Brain microvascular endothelial cell (primary cell): Measurements from ENCODE around the gene BNIP3.

Experiments
- DNase-seq: peaks from one replicate; pipeline ENCODE4 v3.0.0-alpha.2; 2020
- H3K27ac ChIP-seq: fragments of 250-450 bp; sonication (Bioruptor Pico); 2 replicates; pipeline ENCODE4 v1.5.1; 2020; ENCODE audit warnings: mild to moderate bottlenecking, moderate library complexity
- H3K27me3 ChIP-seq: fragments of 250-450 bp; sonication (Bioruptor Pico); replicated peaks from 2 replicates; pipeline ENCODE4 v1.5.1; 2020; ENCODE audit warnings: mild to moderate bottlenecking
- H3K36me3 ChIP-seq: fragments of 250-450 bp; sonication (Bioruptor Pico); replicated peaks from 2 replicates; pipeline ENCODE4 v1.5.1; 2020; ENCODE audit warnings: mild to moderate bottlenecking
- H3K4me3 ChIP-seq: 2 replicates; pipeline ENCODE4 v1.5.1; 2011; ENCODE audit warnings: low read depth, mild to moderate bottlenecking, control low read depth, low read length, moderate library complexity
- CTCF ChIP-seq: IDR thresholded peaks from 2 replicates; pipeline ENCODE4 v1.5.1; 2011; ENCODE audit warnings: low read depth, mild to moderate bottlenecking, moderate library complexity, low read length, control low read depth, inconsistent platforms; ENCODE audit errors: missing control alignments
- in situ Hi-C: cut with HindIII; loops from 2 replicates; pipeline ENCODE4 v1.10.0; 2017; ENCODE audit warnings: low sequenced_read_pairs, low pct_ligation_motif_present

Gene BNIP3

GRCh38 chr10:131937836-131938235, 43.9 kb downstream of the BNIP3 start:
- in situ Hi-C loops, result no loop called here
- Histone ChIP-seq H3K4me3 (no peak overlapping the region), H3K27ac (no peak overlapping the region), H3K27me3 (no peaks in the 10 kb centered on the region), H3K36me3 (peaks cover 19% of the 10 kb centered on the region)
- TF ChIP-seq CTCF, result no peak
- no peak for DNase-seq

- Histone ChIP-seq H3K27ac (no peak overlapping the region), H3K27me3 (no peaks in the 10 kb centered on the region), H3K4me3 (no peak overlapping the region), H3K36me3 (peaks cover 19% of the 10 kb centered on the region)
- in situ Hi-C loops, result no loop called here
- DNase-seq, result no peak
- no peak for TF ChIP-seq CTCF
These were observed 45.0 kb downstream of the BNIP3 start for GRCh38 chr10:131936736-131937135.

- Histone ChIP-seq H3K27ac (no peak overlapping the region), H3K36me3 (peaks cover 19% of the 10 kb centered on the region), H3K4me3 (no peak overlapping the region), H3K27me3 (no peaks in the 10 kb centered on the region)
- in situ Hi-C loops, result no loop called here
- DNase-seq, result no peak
- TF ChIP-seq CTCF, result no peak
These were observed 45.4 kb downstream of the BNIP3 start for GRCh38 chr10:131936294-131936693.

GRCh38 chr10:131935260-131935659, 46.5 kb downstream of the BNIP3 start:
- Histone ChIP-seq H3K36me3 (peaks cover 14% of the 10 kb centered on the region), H3K27ac (no peak overlapping the region), H3K4me3 (no peak overlapping the region), H3K27me3 (no peaks in the 10 kb centered on the region)
- DNase-seq, result no peak
- no peak for TF ChIP-seq CTCF
- in situ Hi-C loops, result no loop called here

- TF ChIP-seq CTCF, result no peak
- H3K27ac ChIP-seq, result no peak overlapping the region
- in situ Hi-C loops, result no loop called here
- DNase-seq, result no peak
- H3K27me3 ChIP-seq, result no peaks in the 10 kb centered on the region
- peaks cover 14% of the 10 kb centered on the region for H3K36me3 ChIP-seq
- no peak overlapping the region for H3K4me3 ChIP-seq
These were observed 47.0 kb downstream of the BNIP3 start for GRCh38 chr10:131934769-131935168.

- Histone ChIP-seq H3K36me3 (peaks cover 13% of the 10 kb centered on the region), H3K4me3 (no peak overlapping the region), H3K27ac (no peak overlapping the region), H3K27me3 (no peaks in the 10 kb centered on the region)
- no peak for DNase-seq
- in situ Hi-C loops, result no loop called here
- no peak for TF ChIP-seq CTCF
These were observed 48.0 kb downstream of the BNIP3 start for GRCh38 chr10:131933696-131934086.
